Epithelial cell of esophagus (primary cell): ENCODE results near the gene SERPIND1.

ENCODE experiments used
- DNase-seq: peaks from one replicate; pipeline ENCODE4 v3.0.0; 2010; ENCODE audit warnings: low read depth
- H3K4me3 ChIP-seq: 2 replicates; pipeline ENCODE4 v1.5.1; 2011; ENCODE audit warnings: mild to moderate bottlenecking, low read length, control low read depth
- TF ChIP-seq, protein P1 (sequence below): IDR thresholded peaks from 2 replicates; pipeline ENCODE4 v1.5.1; 2011; ENCODE audit warnings: low read depth, mild to moderate bottlenecking, low read length, control low read depth, inconsistent platforms; ENCODE audit not compliant: insufficient read depth; ENCODE audit errors: missing control alignments

Gene SERPIND1

DNA sequence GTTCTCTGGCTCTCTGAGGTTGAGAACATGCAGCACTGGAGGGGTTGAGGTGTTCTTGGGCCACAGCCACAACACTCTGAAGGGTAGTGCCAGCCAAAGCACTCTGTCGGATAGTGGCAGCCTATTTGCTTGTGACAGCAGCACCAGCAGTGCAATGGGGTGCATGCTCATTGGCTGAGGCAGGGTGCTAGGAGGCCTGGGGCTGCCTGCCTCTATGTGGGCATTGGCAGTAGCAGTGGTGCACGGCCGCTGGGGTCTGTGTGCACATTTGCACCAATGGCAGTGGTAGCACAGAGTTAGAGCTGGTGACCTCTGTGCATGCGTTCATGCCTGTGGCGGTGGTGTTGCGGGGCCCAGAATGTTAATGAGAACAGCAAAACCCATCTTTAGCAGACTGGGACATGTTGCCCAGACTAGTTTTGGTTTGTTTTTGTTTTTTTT is 59.3 kb downstream of the SERPIND1 start:
- no peak for DNase-seq
- TF ChIP-seq, protein P1, sequence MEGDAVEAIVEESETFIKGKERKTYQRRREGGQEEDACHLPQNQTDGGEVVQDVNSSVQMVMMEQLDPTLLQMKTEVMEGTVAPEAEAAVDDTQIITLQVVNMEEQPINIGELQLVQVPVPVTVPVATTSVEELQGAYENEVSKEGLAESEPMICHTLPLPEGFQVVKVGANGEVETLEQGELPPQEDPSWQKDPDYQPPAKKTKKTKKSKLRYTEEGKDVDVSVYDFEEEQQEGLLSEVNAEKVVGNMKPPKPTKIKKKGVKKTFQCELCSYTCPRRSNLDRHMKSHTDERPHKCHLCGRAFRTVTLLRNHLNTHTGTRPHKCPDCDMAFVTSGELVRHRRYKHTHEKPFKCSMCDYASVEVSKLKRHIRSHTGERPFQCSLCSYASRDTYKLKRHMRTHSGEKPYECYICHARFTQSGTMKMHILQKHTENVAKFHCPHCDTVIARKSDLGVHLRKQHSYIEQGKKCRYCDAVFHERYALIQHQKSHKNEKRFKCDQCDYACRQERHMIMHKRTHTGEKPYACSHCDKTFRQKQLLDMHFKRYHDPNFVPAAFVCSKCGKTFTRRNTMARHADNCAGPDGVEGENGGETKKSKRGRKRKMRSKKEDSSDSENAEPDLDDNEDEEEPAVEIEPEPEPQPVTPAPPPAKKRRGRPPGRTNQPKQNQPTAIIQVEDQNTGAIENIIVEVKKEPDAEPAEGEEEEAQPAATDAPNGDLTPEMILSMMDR, result no peak
- no peak overlapping the region for H3K4me3 ChIP-seq

DNA sequence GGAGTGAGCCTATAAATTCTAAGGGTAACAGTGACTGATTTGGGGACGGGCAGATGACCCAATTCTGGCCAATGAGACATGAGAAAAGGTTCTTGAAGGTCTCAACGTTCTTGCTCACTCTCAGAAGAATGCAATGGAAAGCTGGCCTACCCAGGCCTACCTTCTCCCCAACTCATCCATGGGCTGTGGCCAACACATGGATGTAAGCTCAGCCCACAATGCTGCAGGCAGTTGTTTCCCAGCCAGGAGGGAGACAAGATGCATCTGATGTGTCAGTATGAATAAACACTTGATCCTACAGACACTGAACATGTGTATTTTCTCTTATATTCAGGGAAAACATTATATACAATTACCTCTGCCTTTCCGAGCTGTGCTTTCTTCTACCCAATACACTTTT is 60.3 kb downstream of the SERPIND1 start:
- DNase-seq, result no peak
- TF ChIP-seq, protein P1, result no peak

DNA sequence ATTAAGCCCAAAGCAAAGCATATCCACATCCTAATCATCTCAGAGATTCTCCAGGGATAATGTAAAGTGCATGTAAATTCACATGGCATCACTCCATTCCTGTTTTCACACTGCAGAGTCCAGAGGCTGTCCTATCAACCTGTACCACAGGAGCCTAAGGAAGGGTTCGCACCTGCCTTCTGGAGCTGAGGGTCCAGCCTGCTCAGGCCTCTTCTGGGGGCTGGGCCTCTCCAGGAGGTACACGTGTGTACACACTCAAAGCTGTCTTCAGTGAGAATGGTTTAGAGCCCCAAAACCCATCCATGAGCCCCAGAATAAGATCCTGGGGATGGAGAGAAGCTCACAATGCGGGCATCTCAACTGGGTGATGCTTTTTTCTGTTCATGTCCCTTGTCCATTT is 60.8 kb downstream of the SERPIND1 start:
- TF ChIP-seq, protein P1, result no peak
- H3K4me3 ChIP-seq, result no peak overlapping the region
- no peak for DNase-seq

More for the DNA sequence above, 60.3 kb downstream of the SERPIND1 start:
- H3K4me3 ChIP-seq, result no peak overlapping the region
